GM18861 (cell line): ENCODE measurements around the gene FAF1.
"Not testable (repeated sequence)": the region's sequence is repeated elsewhere in the genome, so short reads cannot be mapped to it uniquely, and the experiment has no call there.

Source experiments
- ATAC-seq: cut with Tn5 transposase; IDR thresholded peaks from one replicate; pipeline ENCODE4 v1.9.1; 2021; ENCODE audit not compliant: unreplicated experiment

Gene FAF1

GRCh38 chr1:50959913-50960844 lies at the start of gene FAF1:
Gene FAF1 (minus strand): TSS chr1:50960267. CDS start chr1:50959811, 456 bp downstream.
- ATAC-seq = peak; percentile 83

- ATAC-seq = no peak
Observed at GRCh38 chr1:51009381-51009780, 49.3 kb upstream of the FAF1 start.

GRCh38 chr1:51005549-51005948 lies 45.5 kb upstream of the FAF1 start:
- not testable (repeated sequence) for ATAC-seq

GRCh38 chr1:51002516-51002915 lies 42.4 kb upstream of the FAF1 start:
- ATAC-seq = no peak

- ATAC-seq = peak; percentile 44
Observed at GRCh38 chr1:51000651-51001050, 40.6 kb upstream of the FAF1 start.

- peak; percentile 78 for ATAC-seq
Observed at GRCh38 chr1:51000160-51000559, 40.1 kb upstream of the FAF1 start.

- ATAC-seq = not testable (repeated sequence)
Observed at GRCh38 chr1:50999375-50999774, 39.3 kb upstream of the FAF1 start.

- ATAC-seq = no peak
Observed at GRCh38 chr1:50996083-50996482, 36.0 kb upstream of the FAF1 start.

GRCh38 chr1:50995651-50996050 lies 35.6 kb upstream of the FAF1 start:
- no peak for ATAC-seq

GRCh38 chr1:50994997-50995396 lies 34.9 kb upstream of the FAF1 start:
- ATAC-seq = no peak

GRCh38 chr1:50993645-50994044 lies 33.6 kb upstream of the FAF1 start:
- no peak for ATAC-seq

- no peak for ATAC-seq
Observed at GRCh38 chr1:50992532-50993318, 32.7 kb upstream of the FAF1 start.

- no peak for ATAC-seq
Observed at GRCh38 chr1:50989694-50990093, 29.6 kb upstream of the FAF1 start.

- no peak for ATAC-seq
Observed at GRCh38 chr1:50986653-50987052, 26.6 kb upstream of the FAF1 start.

- ATAC-seq = no peak
Observed at GRCh38 chr1:50985094-50985493, 25.0 kb upstream of the FAF1 start.

- ATAC-seq = no peak
Observed at GRCh38 chr1:50983219-50983802, 23.2 kb upstream of the FAF1 start.

GRCh38 chr1:50982611-50983010 lies 22.5 kb upstream of the FAF1 start:
- no peak for ATAC-seq

- ATAC-seq = no peak
Observed at GRCh38 chr1:50981741-50982140, 21.7 kb upstream of the FAF1 start.

GRCh38 chr1:50980505-50980904 lies 20.4 kb upstream of the FAF1 start:
- no peak for ATAC-seq

GRCh38 chr1:50979937-50980336 lies 19.9 kb upstream of the FAF1 start:
- no peak for ATAC-seq
